ENCODE results near the gene NCAM2. TPM values are rescaled to one million over a fixed set of nuclear protein-coding genes. Genes with fewer than 3 reads are reported as not detected.
"Not testable (repeated sequence)": the region's sequence is repeated elsewhere in the genome, so short reads cannot be mapped to it uniquely, and the experiment has no call there.

NCAM2 gene
- polyA plus RNA-seq, 4 donors: 0.65 to 1.7 TPM; not detected in 2

- FAIRE-seq: not testable (repeated sequence)
These were observed 406.1 kb downstream of the NCAM2 start for GRCh38 chr21:21404261-21404660.

GRCh38 chr21:21406921-21407320 is 408.7 kb downstream of the NCAM2 start:
- FAIRE-seq (no peak), DNase-seq (no peak)
- Histone ChIP-seq H3K4me3 (ENCODE audit: low read depth in 1 of 3, low read length in 3 of 3) (no peak overlapping the region), H3K4me1 (ENCODE audit: control insufficient read depth in 3 of 3, insufficient read depth in 2 of 3, low read depth in 1 of 3, low read length in 2 of 3) (no peaks in the 10 kb centered on the region), H3K9me3 (ENCODE audit: control insufficient read depth in 2 of 2, insufficient read depth in 1 of 2, low read depth in 1 of 2, low read length in 1 of 2) (peaks cover 0 to 8% of the 10 kb centered on the region in 2 donors), H3K27ac (ENCODE audit: low read depth in 1 of 3, low read length in 2 of 3) (no peak overlapping the region), H3K27me3 (ENCODE audit: control insufficient read depth in 3 of 3, insufficient read depth in 3 of 3, low read length in 3 of 3) (no peaks in the 10 kb centered on the region), H3K36me3 (ENCODE audit: control insufficient read depth in 3 of 3, insufficient read depth in 2 of 3, low read depth in 1 of 3, low read length in 3 of 3) (no peaks in the 10 kb centered on the region)
- 81 to 85% (median 81%) methylated on average over 3 of the region's 3 CpGs for WGBS, 3 donors

More at GRCh38 chr21:21404261-21404660, 406.1 kb downstream of the NCAM2 start:
- not testable (repeated sequence) for H3K4me3 ChIP-seq (ENCODE audit: low read depth in 1 of 3, low read length in 3 of 3); DNase-seq; H3K27ac ChIP-seq (ENCODE audit: low read depth in 1 of 3, low read length in 2 of 3); H3K4me1 ChIP-seq (ENCODE audit: control insufficient read depth in 3 of 3, insufficient read depth in 2 of 3, low read depth in 1 of 3, low read length in 2 of 3); H3K27me3 ChIP-seq (ENCODE audit: control insufficient read depth in 3 of 3, insufficient read depth in 3 of 3, low read length in 3 of 3); H3K36me3 ChIP-seq (ENCODE audit: control insufficient read depth in 3 of 3, insufficient read depth in 2 of 3, low read depth in 1 of 3, low read length in 3 of 3); H3K9me3 ChIP-seq (ENCODE audit: control insufficient read depth in 2 of 2, insufficient read depth in 1 of 2, low read depth in 1 of 2, low read length in 1 of 2)
- WGBS, 3 donors: 54 to 62% (median 61%) methylated on average over 5 of the region's 5 CpGs

GRCh38 chr21:21412096-21412495 is 413.9 kb downstream of the NCAM2 start:
- DNase-seq: no peak
- Histone ChIP-seq H3K9me3 (ENCODE audit: control insufficient read depth in 2 of 2, insufficient read depth in 1 of 2, low read depth in 1 of 2, low read length in 1 of 2) (no peaks in the 10 kb centered on the region), H3K27ac (ENCODE audit: low read depth in 1 of 3, low read length in 2 of 3) (no peak overlapping the region), H3K36me3 (ENCODE audit: control insufficient read depth in 3 of 3, insufficient read depth in 2 of 3, low read depth in 1 of 3, low read length in 3 of 3) (no peaks in the 10 kb centered on the region), H3K4me3 (ENCODE audit: low read depth in 1 of 3, low read length in 3 of 3) (no peak overlapping the region), H3K27me3 (ENCODE audit: control insufficient read depth in 3 of 3, insufficient read depth in 3 of 3, low read length in 3 of 3) (no peaks in the 10 kb centered on the region), H3K4me1 (ENCODE audit: control insufficient read depth in 3 of 3, insufficient read depth in 2 of 3, low read depth in 1 of 3, low read length in 2 of 3) (no peaks in the 10 kb centered on the region)
- FAIRE-seq: no peak
- WGBS, 3 donors: 74 to 78% (median 77%) methylated on average over 6 of the region's 6 CpGs

GRCh38 chr21:21415741-21416140 is 417.5 kb downstream of the NCAM2 start:
- Histone ChIP-seq H3K9me3 (ENCODE audit: control insufficient read depth in 2 of 2, insufficient read depth in 1 of 2, low read depth in 1 of 2, low read length in 1 of 2) (no peaks in the 10 kb centered on the region), H3K4me3 (ENCODE audit: low read depth in 1 of 3, low read length in 3 of 3) (no peak overlapping the region), H3K27me3 (ENCODE audit: control insufficient read depth in 3 of 3, insufficient read depth in 3 of 3, low read length in 3 of 3) (no peaks in the 10 kb centered on the region), H3K4me1 (ENCODE audit: control insufficient read depth in 3 of 3, insufficient read depth in 2 of 3, low read depth in 1 of 3, low read length in 2 of 3) (no peaks in the 10 kb centered on the region), H3K27ac (ENCODE audit: low read depth in 1 of 3, low read length in 2 of 3) (no peak overlapping the region), H3K36me3 (ENCODE audit: control insufficient read depth in 3 of 3, insufficient read depth in 2 of 3, low read depth in 1 of 3, low read length in 3 of 3) (no peaks in the 10 kb centered on the region)
- DNase-seq: no peak
- no peak for FAIRE-seq
- WGBS, 3 donors: 76 to 89% (median 85%) methylated on average over 1 of the region's 1 CpG

- Histone ChIP-seq H3K9me3 (ENCODE audit: control insufficient read depth in 2 of 2, insufficient read depth in 1 of 2, low read depth in 1 of 2, low read length in 1 of 2) (peaks cover 0 to 1% of the 10 kb centered on the region in 2 donors), H3K36me3 (ENCODE audit: control insufficient read depth in 3 of 3, insufficient read depth in 2 of 3, low read depth in 1 of 3, low read length in 3 of 3) (no peaks in the 10 kb centered on the region)
- FAIRE-seq: no peak
These were observed 436.7 kb downstream of the NCAM2 start for GRCh38 chr21:21434944-21435343.

GRCh38 chr21:21436012-21436534 is 437.9 kb downstream of the NCAM2 start:
- Histone ChIP-seq H3K36me3 (ENCODE audit: control insufficient read depth in 3 of 3, insufficient read depth in 2 of 3, low read depth in 1 of 3, low read length in 3 of 3) (no peaks in the 10 kb centered on the region), H3K9me3 (ENCODE audit: control insufficient read depth in 2 of 2, insufficient read depth in 1 of 2, low read depth in 1 of 2, low read length in 1 of 2) (peaks cover 0 to 1% of the 10 kb centered on the region in 2 donors), H3K4me3 (ENCODE audit: low read depth in 1 of 3, low read length in 3 of 3) (no peak overlapping the region), H3K4me1 (ENCODE audit: control insufficient read depth in 3 of 3, insufficient read depth in 2 of 3, low read depth in 1 of 3, low read length in 2 of 3) (no peaks in the 10 kb centered on the region), H3K27ac (ENCODE audit: low read depth in 1 of 3, low read length in 2 of 3) (no peak overlapping the region), H3K27me3 (ENCODE audit: control insufficient read depth in 3 of 3, insufficient read depth in 3 of 3, low read length in 3 of 3) (no peaks in the 10 kb centered on the region)
- DNase-seq (no peak), FAIRE-seq (no peak)
- 34 to 45% (median 45%) methylated on average over 1 of the region's 1 CpG for WGBS, 3 donors

More at GRCh38 chr21:21434944-21435343, 436.7 kb downstream of the NCAM2 start:
- H3K4me3 ChIP-seq (ENCODE audit: low read depth in 1 of 3, low read length in 3 of 3): no peak overlapping the region
- H3K27ac ChIP-seq (ENCODE audit: low read depth in 1 of 3, low read length in 2 of 3): no peak overlapping the region
- no peaks in the 10 kb centered on the region for H3K27me3 ChIP-seq (ENCODE audit: control insufficient read depth in 3 of 3, insufficient read depth in 3 of 3, low read length in 3 of 3)
- no peaks in the 10 kb centered on the region for H3K4me1 ChIP-seq (ENCODE audit: control insufficient read depth in 3 of 3, insufficient read depth in 2 of 3, low read depth in 1 of 3, low read length in 2 of 3)
- WGBS, 3 donors: 82 to 89% (median 86%) methylated on average over 1 of the region's 1 CpG
- DNase-seq: no peak

GRCh38 chr21:21439761-21440160 is 441.6 kb downstream of the NCAM2 start:
- H3K36me3 ChIP-seq (ENCODE audit: control insufficient read depth in 3 of 3, insufficient read depth in 2 of 3, low read depth in 1 of 3, low read length in 3 of 3): no peaks in the 10 kb centered on the region
- FAIRE-seq (no peak), DNase-seq (no peak)
- H3K27ac ChIP-seq (ENCODE audit: low read depth in 1 of 3, low read length in 2 of 3): no peak overlapping the region
- no peaks in the 10 kb centered on the region for H3K27me3 ChIP-seq (ENCODE audit: control insufficient read depth in 3 of 3, insufficient read depth in 3 of 3, low read length in 3 of 3)
- no peaks in the 10 kb centered on the region for H3K4me1 ChIP-seq (ENCODE audit: control insufficient read depth in 3 of 3, insufficient read depth in 2 of 3, low read depth in 1 of 3, low read length in 2 of 3)
- WGBS, 3 donors: 85 to 88% (median 85%) methylated on average over 3 of the region's 3 CpGs
- no peak overlapping the region for H3K4me3 ChIP-seq (ENCODE audit: low read depth in 1 of 3, low read length in 3 of 3)
- peaks cover 0 to 1% of the 10 kb centered on the region in 2 donors for H3K9me3 ChIP-seq (ENCODE audit: control insufficient read depth in 2 of 2, insufficient read depth in 1 of 2, low read depth in 1 of 2, low read length in 1 of 2)

GRCh38 chr21:21457077-21457476 is 458.9 kb downstream of the NCAM2 start:
- Histone ChIP-seq H3K4me1 (ENCODE audit: control insufficient read depth in 3 of 3, insufficient read depth in 2 of 3, low read depth in 1 of 3, low read length in 2 of 3) (no peaks in the 10 kb centered on the region), H3K4me3 (ENCODE audit: low read depth in 1 of 3, low read length in 3 of 3) (no peak overlapping the region), H3K36me3 (ENCODE audit: control insufficient read depth in 3 of 3, insufficient read depth in 2 of 3, low read depth in 1 of 3, low read length in 3 of 3) (no peaks in the 10 kb centered on the region), H3K27me3 (ENCODE audit: control insufficient read depth in 3 of 3, insufficient read depth in 3 of 3, low read length in 3 of 3) (no peaks in the 10 kb centered on the region), H3K9me3 (ENCODE audit: control insufficient read depth in 2 of 2, insufficient read depth in 1 of 2, low read depth in 1 of 2, low read length in 1 of 2) (peaks cover 4 to 6% of the 10 kb centered on the region in 2 donors), H3K27ac (ENCODE audit: low read depth in 1 of 3, low read length in 2 of 3) (no peak overlapping the region)
- DNase-seq (no peak), FAIRE-seq (no peak)
- 84 to 89% (median 86%) methylated on average over 8 of the region's 8 CpGs for WGBS, 3 donors

GRCh38 chr21:21458124-21458631 is 460.0 kb downstream of the NCAM2 start:
- Histone ChIP-seq H3K9me3 (ENCODE audit: control insufficient read depth in 2 of 2, insufficient read depth in 1 of 2, low read depth in 1 of 2, low read length in 1 of 2) (peaks cover 4 to 6% of the 10 kb centered on the region in 2 donors), H3K36me3 (ENCODE audit: control insufficient read depth in 3 of 3, insufficient read depth in 2 of 3, low read depth in 1 of 3, low read length in 3 of 3) (no peaks in the 10 kb centered on the region), H3K4me3 (ENCODE audit: low read depth in 1 of 3, low read length in 3 of 3) (no peak overlapping the region), H3K4me1 (ENCODE audit: control insufficient read depth in 3 of 3, insufficient read depth in 2 of 3, low read depth in 1 of 3, low read length in 2 of 3) (no peaks in the 10 kb centered on the region), H3K27ac (ENCODE audit: low read depth in 1 of 3, low read length in 2 of 3) (no peak overlapping the region), H3K27me3 (ENCODE audit: control insufficient read depth in 3 of 3, insufficient read depth in 3 of 3, low read length in 3 of 3) (no peaks in the 10 kb centered on the region)
- no peak for FAIRE-seq
- DNase-seq: no peak
- 71 to 86% (median 76%) methylated on average over 8 of the region's 8 CpGs for whole genome bisulfite sequencing, 3 donors

Measured in small intestine (tissue), 7 donors.